ENCODE measurements around the gene CENATAC. TPM values are rescaled to one million over a fixed set of nuclear protein-coding genes. Genes with fewer than 3 reads are reported as not detected.
"Not testable (repeated sequence)": the region's sequence is repeated elsewhere in the genome, so short reads cannot be mapped to it uniquely, and the experiment has no call there.

The CENATAC gene
- total RNA-seq, 1 experiment from 2014 or later = 11.9 TPM

DNA sequence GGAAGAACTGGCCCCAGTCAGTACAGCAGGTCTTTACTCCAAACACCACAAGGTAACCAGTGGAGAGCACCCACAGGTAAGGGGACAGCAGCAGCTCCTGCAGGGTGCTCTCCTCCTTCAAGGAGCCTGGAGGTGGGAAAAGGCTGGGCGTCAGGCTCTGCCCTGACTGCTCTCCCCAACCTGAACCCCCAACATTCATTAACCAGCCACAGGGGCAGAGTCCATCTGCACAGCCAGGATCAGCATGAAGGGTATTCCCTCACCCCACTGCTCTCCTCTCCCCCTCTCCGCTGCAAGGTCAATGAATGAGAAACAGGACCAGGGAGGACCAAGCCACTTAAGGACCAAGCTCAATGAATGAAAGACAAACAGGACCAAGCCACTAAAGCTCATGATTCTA, 29.0 kb downstream of the CENATAC start:
- DNase-seq (ENCODE audit: low spot score) = no peak

DNA sequence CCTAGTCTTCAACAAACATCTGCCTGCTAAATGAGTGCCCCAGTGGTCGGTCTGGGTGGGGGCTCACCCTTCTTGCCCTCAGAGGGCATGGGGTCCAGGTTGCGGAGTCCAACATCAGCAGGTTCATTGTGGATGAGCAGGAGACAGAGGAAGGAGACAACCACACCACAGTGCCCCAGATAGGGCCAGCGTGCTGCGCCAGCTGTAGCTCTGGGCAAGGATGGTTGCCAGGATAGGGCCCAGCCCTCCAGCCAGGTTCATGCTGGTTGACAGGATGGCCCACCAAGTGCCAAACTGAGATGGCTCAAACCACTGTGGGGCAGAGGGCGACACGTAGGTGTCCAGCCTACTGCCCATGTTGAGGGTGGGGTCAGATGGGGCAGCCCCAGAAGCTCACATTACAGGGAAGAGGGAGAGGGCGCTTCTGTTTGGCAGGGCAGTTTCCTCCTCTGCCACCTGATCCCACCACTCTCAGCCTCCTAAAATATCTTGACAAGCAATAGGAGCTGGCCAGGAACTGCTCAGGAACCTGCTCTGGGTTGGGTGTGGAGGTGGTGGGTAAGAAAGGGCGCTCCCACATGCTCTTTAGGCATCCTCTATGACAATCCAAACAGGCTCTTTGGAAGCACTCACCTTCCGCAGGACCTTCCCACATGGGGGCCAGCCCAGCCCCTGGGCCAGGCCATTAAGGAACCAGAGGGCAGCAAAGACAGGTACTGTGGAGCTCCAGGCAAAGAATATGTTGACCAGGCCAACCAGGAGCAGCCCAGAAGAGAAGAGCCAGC, 29.8 kb downstream of the CENATAC start:
- no peak for DNase-seq (ENCODE audit: low spot score)

DNA sequence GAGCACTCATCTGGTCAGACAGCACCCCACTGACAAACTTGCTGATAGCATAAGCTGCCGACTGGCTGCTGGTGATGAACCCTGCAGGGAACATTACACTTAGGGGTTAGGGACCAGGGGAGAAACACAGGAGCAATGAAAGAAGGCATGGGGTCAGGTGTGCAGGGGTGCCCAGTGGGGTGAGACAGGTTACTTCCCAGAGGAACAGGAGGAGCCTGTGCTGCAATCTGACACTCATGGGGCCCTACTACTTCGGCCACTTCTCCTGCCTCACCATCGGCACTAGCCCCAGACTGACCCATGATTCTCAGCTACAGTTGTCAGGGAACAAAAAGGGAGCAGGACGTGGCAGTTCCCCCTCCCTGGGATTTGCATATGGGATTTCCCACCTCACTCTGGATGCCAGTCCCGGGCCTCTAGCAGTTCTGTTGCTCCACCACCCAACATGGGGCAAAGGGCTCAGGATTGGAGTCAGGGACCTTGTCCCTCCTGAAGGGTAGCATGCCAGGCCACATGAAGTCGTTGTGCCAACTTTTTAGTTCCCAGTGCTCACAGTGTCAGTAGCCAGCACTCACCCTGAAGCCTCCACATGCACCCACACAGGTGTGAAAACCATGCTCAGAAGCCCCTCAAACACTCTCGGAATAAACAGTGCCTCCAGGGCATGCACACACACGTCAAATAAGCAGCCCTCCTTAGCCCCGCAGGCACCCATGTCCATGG, 30.6 kb downstream of the CENATAC start:
- no peak for DNase-seq (ENCODE audit: low spot score)

DNA sequence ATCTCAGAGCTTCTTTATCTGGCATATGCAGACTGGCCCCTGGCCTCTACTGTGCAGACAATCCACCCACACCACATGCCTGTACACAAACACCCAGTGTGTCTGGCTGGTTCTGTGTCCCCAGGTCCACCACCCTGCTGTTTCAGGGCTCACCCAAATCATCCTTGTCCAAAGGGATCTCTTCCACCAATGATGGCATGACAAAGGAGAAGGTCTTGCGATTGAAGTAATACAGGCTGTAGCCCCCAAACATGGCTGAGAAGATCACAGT, 31.1 kb downstream of the CENATAC start:
- no peak for DNase-seq (ENCODE audit: low spot score)

DNA sequence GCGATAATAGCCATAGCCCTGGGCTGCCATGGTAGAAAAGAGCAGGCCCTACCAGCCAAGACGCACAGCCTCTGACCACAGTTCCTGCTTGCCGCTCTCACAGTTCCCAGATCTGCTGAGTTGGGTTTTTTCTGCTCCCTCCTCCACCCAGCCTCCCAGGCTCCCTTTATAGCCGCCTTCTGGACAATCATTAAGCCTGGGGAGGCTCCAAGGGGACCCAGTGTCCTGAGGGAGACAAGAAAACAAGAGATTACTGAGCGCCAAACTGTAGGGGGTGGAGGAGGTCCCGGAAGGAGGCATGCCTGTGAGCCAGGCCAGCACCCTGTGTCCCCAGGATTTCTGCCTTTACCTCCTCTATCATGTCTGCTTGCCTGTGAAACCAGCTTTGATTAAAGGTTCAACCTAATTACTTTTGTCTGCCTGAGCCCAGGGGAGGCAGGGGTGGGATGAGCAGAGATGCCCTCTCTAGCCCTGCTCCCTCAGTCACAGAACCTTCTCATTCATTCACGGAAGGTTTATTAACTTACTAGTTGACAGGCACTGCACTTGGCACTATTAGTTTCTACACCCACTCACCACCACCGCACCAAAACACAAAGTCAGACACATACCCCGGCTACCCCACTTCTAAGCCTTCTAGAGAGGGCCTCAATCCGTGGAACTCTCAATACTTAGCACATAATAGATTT, 31.5 kb downstream of the CENATAC start:
- DNase-seq (ENCODE audit: low spot score) = no peak

DNA sequence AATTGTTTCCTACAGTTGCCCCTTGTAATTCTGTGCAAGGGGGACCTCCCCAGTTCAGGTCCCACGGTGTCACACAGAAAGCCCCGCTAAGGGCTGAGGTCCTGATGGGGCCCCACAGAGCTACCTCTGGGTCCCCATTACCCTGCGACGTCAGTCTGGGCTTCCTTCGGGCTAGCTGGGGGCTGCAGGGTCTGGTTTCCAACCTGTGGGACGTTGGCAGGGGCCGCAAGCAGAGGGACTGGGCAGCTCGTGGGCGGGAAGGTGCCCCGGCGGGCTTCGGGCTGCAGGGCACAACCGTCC, 32.0 kb downstream of the CENATAC start:
- DNase-seq (ENCODE audit: low spot score) = no peak

DNA sequence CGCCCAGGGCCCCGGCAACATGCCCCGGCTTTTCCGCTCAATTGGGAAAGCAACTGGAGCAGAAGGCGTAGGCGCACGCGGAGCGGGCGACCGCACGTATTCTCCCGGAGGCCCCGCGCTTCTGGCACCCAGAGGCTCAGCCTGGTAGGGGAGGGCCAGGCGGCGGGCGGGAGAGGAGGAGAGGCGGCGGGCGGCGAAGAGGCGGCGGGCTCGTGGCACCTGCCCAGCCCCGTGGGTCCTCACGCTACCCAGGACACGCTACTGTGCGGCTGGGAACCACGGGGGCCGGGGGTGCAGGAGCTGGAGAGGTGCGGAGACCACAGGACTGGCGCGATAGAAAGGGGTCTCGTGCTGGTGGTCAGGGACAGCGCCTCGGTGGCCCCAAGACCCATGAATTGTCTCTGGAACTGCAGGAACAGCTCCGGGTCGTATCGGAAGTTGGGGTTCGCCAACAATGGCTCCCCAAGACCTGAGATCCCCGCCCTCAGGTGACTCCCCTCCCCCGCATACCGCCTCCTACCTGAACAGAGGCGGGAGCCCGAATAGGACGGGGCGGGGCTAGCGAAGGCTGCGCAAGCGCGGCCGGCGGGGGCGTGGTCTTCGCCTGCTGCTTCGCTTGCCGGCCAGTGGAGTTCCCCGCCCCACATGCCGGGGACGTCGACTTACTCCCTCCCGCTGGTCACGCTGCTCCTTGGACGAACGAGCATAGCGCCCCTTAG, 32.5 kb downstream of the CENATAC start, which contains the start of gene SLC37A4:
Gene SLC37A4 (minus strand): TSS at position 549 of the 719 bp plus-strand sequence.
- DNase-seq (ENCODE audit: low spot score) = peak; percentile 98

DNA sequence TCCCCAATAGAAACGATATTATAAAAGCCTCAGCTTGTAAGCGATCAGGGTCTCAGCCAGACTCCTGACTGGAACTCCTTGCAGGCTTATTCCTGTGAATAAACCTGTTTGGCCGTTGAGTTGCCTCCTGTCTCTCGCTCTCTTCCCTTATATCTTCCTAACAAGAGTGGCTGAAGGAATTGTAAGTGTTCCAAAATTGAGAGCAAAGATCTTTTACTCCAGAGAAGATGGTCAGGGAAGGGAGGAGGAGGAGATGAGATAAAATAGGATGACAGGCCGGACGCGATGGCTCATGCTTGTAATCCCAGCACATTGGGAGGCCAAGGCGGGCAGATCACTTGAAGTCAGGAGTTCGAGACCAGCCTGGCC, 34.0 kb downstream of the CENATAC start:
- DNase-seq (ENCODE audit: low spot score) = no peak

DNA sequence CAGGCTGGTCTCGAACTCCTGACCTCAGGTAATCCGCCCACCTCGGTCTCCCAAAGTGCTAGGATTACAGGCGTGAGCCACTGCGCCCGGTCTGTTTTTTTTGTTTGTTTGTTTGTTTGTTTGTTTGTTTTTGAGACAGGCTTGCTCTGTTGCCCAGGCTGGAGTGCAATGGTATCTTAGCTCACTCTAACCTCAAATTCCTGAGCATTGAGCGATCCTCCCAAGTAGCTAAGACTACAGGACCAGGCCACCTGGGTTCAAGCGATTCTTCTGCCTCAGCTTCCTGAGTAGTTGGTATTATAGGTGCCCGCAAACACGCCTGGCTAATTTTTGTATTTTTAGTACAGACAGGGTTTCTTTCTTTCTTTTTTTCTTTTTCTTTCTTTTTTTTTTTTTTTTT, 35.5 kb downstream of the CENATAC start:
- not testable (repeated sequence) for DNase-seq (ENCODE audit: low spot score)

DNA sequence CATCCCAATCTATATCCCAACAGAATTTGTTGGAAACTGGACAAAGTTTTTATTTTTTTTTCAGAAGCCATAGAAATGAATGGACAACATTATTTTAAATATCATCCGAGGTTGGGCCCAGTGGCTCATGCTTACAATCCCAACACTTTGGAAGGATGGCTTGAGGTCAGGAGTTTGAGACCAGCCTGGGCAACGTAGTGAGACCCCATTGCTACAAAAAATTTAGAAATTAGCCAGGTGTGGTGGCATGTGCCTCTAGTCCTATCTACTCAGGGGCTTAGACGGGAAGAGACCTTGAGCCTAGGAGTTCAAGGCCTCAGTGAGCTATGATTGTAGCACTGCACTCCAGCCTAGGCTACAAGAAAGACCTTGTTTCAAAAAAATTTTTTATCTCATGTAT, 36.9 kb downstream of the CENATAC start:
- no peak for DNase-seq (ENCODE audit: low spot score)

DNA sequence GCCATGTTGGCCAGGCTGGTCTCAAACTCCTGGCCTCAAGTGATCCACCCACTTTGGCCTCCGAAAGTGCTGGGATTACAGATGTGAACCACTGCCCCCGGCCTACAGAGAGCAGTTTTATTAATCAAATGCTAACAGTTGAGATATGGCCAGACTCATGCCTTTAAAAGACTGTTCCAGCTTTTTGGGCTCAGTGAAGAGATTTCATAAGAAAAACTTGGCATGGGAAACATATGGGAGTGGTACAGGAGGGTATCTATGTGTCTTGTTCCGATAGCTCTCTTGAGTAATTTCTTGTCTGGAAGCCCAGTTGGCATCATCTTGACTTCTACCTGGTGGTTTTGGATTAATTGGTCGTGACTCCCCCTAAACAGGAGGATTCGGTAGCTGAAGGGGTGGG, 40.9 kb downstream of the CENATAC start:
- DNase-seq (ENCODE audit: low spot score) = no peak

DNA sequence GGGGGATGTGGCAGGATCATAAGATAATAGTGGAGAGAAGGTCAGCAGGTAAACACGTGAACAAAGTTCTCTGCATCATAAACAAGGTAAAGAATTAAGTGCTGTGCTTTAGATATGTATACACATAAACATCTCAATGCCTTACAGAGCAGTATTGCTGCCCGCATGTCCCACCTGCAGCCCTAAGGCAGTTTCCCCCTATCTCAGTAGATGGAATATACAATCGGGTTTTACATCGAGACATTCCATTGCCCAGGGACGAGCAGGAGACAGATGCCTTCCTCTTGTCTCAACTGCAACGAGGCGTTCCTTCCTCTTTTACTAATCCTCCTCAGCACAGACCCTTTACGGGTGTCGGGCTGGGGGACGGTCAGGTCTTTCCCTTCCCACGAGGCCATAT, 41.5 kb downstream of the CENATAC start:
- DNase-seq (ENCODE audit: low spot score) = not testable (repeated sequence)

DNA sequence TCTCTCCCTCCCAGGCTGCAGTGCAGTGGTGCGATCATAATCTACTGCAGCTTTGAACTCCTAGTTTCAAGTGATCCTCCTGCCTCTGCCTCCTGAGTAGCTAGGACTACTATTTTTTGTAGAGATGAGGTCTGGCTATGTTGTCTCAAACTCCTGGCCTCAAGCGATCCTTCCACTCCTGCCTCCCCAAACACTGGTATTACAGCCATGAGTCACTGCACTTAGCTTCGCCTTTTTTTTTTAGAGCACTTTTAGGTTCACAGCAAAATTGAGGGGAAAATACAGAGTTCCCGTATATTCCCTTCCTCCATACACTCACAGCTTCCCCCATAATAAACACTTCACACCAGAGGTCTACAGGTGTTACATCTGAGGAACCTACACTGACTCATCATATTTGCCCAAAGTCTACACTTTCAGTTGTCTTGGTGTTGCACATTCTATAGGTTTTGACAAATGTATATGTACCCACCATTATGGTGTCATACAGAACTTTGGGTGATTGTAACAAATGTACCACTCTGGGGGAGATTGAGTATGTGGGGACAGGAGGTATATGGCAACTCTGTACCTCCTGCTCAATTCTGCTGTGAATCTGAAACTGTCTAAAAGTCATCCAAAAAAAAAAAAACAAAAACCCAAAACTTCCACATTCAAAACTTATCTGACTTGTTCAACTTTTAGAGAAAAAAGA, 44.0 kb downstream of the CENATAC start:
- DNase-seq (ENCODE audit: low spot score) = no peak

DNA sequence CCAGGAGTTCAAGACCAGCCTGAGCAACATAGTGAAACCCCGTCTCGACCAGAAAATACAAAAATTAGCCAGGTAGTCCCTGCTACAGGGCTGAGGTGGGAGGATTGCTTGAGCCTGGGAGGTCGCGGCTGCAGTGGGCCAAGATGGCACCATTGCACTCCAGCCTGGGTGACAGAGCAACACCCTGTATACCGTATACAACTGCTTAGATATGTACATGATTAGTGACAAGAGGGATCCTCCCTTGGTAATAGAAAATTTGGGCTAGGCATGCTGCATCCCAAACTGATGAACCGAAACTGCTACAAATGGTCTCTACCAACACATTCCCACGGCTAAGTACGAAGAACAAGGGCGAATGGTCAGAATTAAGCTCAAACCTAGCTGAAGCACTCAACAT, 45.0 kb downstream of the CENATAC start:
- DNase-seq (ENCODE audit: low spot score) = no peak

DNA sequence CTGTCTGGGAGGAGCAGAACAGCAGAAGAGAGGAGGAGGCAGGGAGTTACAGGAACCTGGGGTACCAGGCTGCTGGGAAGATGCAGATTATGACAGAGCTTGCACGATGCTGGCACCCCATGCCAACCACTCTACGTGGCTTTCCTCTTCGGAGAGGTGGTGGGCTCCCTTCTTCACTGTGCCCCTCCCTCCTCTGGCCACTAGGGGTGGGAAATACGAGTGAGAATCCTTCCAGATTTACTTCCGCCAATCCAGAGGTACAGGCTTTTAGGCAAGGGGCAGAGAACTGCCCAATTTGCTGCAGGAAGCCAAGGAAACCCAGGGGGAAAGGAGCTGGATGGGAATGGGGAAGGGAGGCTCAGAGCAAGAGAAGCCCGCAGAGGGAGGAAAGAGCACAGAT, 46.8 kb downstream of the CENATAC start:
- no peak for DNase-seq (ENCODE audit: low spot score)

DNA sequence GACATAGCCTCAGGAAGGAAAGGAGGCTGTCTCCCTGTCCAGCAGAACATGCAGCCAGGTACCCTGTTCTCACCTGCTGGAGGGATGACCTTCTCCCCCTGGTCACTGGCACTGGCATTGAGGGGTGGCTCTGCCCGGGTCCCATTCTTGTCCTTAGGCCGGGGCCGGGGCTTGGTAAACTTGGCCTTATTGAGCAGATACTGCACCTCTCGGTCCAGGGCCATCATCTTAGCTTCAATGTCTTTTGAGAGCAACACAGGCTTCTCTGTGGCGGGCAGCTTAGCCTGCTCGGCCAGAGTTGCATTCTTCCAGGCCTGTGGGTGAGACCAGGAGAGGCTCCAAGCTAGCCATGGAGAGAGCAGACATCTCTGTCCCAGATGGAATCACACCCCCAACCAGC, 48.6 kb downstream of the CENATAC start:
- no peak for DNase-seq (ENCODE audit: low spot score)

DNA sequence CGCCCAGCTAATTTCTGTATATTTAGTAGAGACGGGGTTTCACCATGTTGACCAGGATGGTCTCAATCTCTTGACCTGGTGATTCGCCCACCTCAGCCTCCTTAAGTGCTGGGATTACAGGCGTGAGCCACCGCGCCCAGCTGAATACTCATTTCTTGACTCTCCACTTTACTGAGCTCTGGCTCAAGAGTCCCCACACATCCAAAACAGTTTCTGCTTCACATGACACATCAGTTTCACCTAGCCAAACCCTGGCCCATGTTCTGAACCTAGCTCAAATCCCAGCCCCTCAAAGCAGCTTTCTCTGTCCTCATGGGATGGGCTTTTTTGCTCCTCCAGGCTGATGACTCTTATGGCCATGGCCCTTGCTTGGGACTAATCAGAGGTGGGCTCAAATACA, 49.3 kb downstream of the CENATAC start:
- no peak for DNase-seq (ENCODE audit: low spot score)

DNA sequence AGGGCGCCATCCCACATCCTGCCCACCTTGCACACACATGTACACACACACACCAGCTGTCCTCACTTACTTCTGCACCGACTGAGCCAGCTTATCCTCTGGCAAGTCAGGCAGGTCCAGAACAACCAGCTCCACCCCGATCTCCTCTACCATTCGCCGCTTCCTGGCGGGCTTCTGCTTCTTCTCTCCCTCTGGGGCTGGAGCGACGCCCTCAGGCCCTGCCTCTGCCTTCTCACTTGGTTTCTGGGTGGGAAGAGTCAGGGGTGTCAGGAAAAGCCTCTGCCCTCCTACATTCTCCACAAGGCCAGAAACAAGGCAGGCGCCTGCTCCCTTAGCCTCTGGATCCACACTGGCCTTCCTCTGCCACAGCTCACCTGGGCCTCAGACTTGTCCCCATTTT, 50.7 kb downstream of the CENATAC start:
- DNase-seq (ENCODE audit: low spot score) = no peak

DNA sequence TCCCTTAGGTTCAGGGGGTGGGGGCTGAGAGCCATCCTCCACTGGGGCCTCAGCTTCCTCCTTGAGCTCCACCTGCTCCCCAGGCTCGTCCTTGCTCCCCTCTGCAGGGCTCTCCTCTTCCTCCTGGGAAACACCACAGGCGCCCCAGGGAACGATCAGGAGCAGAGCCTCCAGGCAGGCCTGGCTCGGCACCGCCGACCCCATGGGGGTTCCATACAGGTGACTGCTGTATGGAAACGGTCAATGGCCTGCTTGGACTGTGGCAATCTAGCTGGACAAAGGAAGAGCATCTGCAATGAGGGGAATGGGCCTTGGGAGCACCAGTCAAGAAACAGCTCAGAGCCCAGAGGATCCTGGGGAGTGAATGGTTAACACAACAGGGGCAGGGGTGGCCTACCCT, 51.1 kb downstream of the CENATAC start:
- no peak for DNase-seq (ENCODE audit: low spot score)

DNA sequence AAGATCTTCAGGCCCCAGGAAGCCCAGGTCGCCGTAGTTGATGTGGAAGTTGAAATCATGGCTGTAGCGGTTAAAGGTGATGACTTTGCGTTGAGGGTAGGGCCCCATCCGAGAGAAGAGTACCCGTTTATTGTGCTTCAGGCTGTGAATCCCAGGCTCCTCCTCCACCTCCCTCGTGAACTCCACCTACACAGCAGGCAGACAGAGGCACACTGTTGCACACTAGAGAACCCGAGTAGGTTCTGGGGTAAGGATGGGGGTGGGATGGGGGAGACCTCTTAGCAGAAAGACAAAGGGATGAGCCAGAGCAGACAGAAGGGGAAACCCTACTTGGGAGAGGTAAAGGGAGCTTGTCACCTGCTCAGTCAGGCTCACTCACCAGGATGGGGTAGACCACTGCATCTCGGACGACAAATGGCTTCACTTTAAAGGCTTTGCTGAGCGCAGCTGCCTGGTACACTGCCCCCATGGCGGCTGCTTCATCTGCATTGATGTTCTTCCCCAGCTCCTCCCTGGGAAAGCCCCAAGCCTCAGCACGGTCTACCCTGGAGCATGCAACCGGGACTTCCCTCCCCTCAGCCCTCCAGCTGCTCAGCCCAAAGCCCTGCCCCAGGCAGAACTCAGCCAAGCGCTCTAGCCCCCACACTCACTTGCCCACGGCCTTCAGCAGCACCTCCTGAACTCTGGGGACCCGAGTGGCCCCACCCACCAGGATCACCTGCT, 53.7 kb downstream of the CENATAC start:
- no peak for DNase-seq (ENCODE audit: low spot score)

DNA sequence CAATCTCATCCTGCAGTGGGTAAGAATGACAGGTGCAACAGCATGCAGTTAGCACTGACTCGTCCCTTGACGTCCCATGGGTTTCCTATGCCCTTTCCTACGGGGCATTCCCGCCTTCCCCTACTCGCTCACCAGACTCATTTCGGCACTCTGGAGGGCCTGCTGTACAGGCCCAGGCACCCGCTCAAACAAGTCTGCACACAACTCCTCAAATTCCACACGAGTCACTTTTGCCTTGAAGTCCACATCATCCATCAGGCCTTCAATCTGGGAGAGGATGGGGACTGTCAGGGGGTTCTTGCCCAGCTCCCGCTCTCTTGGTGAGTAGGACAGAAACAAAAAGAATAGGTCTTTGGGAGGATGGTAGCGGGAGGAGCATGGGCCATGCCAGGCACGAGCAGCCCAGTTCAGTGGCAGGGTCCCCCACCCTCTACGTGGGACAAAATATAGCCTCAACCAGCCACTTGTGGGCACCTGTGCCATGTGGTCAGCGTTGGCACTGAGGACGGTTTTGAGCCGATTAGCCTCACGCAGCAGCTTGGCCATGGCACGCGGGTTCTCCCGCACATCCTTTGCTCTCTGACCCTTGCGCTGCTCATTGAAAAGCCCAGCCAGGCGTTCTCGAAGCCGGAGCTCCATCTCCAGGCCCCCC, 54.4 kb downstream of the CENATAC start:
- DNase-seq (ENCODE audit: low spot score) = no peak
